ENCODE data around the gene GRAP2. TPM values are rescaled to one million over a fixed set of nuclear protein-coding genes. Genes with fewer than 3 reads are reported as not detected.

GRAP2 gene
- total and polyA plus RNA-seq, 2 of the 13 experiments (the other 11 are each of a cell fraction or from before 2014, with no cell fraction given), result 0.15 TPM; not detected in 1

DNA sequence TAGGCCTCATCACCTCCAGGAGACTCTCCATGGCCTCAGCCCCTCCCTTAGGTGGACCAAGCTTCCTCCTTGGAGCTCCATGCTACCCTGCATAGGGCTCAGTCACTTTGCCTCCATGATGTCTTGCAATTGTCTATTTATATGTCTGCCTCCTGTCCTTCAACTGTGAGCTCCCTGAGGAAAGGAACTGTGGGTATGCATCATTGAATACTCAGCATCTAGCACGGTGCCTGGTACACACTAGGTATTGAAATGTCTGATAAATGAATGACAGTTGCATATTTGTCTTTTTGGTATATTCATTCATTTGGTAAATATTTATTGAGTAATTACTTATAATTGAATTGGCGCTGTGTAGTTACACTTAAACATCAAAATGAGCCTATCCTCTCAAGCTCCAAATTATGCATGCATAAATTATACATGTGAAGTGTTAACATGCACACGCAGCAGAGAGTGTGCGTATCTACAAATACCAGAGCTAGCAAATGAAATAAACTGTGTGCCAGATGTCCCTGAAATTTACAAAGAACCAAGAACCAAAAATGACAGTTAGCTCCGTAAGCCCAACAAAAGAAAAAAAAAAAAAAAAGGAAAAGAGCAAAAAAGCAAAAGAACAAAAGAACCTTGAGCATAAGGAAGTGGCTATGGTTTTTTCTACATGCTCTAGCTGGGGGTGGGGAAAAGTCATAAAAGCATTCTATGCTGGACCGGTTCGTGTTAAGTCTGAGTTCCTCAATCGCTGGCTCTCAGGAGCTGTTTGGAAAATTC is 25.2 kb downstream of the GRAP2 start:
- ChIA-PET POLR2A (no interaction called here), CTCF (ENCODE audit: low intra/inter-chr PET ratio, low total read pairs) (no interaction called here)
- no peak overlapping the region for H3K27ac ChIP-seq (ENCODE audit: extremely low read length, insufficient read depth, low read length)
- H3K9ac ChIP-seq (ENCODE audit: insufficient read depth, low read depth, low read length), result no peak overlapping the region
- no peaks in the 10 kb centered on the region for H3K36me3 ChIP-seq (replicated peaks in 1 of 2; ENCODE audit: control insufficient read depth in 1 of 2, insufficient read depth in 2 of 2, low read length in 2 of 2)
- no peaks in the 10 kb centered on the region for H4K20me1 ChIP-seq (ENCODE audit: insufficient read depth, low read length)
- DNase-seq (ENCODE audit: low spot score), result no peak
- H3K79me2 ChIP-seq (ENCODE audit: insufficient read depth, low read length), result no peaks in the 10 kb centered on the region
- no peak overlapping the region for H2AFZ ChIP-seq (ENCODE audit: low read length)
- H3K4me3 ChIP-seq (replicated peaks in 1 of 3; ENCODE audit: insufficient read depth in 1 of 3, low read depth in 2 of 3, low read length in 3 of 3), result no peak overlapping the region
- BruUV-seq (replicated peaks), result no TSS peak
- FAIRE-seq, result no peak
- WGBS (ENCODE audit: low lambda C conversion rate), result 56% methylated on average over 8 of the region's 8 CpGs
- H3K27me3 ChIP-seq (ENCODE audit: control insufficient read depth in 1 of 2, insufficient read depth in 2 of 2, low read length in 2 of 2), result no peaks in the 10 kb centered on the region; a peak in 2 of 5 replicates
- intact Hi-C loops (cut with micrococcal nuclease; ENCODE audit: unreplicated experiment) (no loop called here), in situ Hi-C loops (cut with HindIII; ENCODE audit: extremely low pct_ligation_motif_present, low pct_unique_long_range_greater_than_20kb) (no loop called here)
- no peak overlapping the region for H3K4me2 ChIP-seq (ENCODE audit: low read depth, low read length)
- no peak for ATAC-seq
- H3K4me1 ChIP-seq (ENCODE audit: insufficient read depth, low read length), result peaks cover 11% of the 10 kb centered on the region
- H3K9me3 ChIP-seq (ENCODE audit: low read length), result no peaks in the 10 kb centered on the region
- TF ChIP-seq TMF1 (CRISPR knock-in tag; IDR thresholded peaks at IDR 0.05; ENCODE audit: low read depth), result no peak
- no peak for TF ChIP-seq ZNF776 (CRISPR knock-in tag; IDR thresholded peaks at IDR 0.05)
- no peak for TF ChIP-seq ZMYM4 (CRISPR knock-in tag; IDR thresholded peaks at IDR 0.05)
- TF ChIP-seq, protein P1, sequence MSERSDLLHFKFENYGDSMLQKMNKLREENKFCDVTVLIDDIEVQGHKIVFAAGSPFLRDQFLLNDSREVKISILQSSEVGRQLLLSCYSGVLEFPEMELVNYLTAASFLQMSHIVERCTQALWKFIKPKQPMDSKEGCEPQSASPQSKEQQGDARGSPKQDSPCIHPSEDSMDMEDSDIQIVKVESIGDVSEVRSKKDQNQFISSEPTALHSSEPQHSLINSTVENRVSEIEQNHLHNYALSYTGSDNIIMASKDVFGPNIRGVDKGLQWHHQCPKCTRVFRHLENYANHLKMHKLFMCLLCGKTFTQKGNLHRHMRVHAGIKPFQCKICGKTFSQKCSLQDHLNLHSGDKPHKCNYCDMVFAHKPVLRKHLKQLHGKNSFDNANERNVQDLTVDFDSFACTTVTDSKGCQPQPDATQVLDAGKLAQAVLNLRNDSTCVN (CRISPR knock-in tag; IDR thresholded peaks at IDR 0.05; ENCODE audit: borderline replicate concordance), result no peak
- TF ChIP-seq ARNT (IDR thresholded peaks at IDR 0.05), result no peak
- no peak for TF ChIP-seq WIZ (CRISPR knock-in tag; IDR thresholded peaks at IDR 0.05)
- TF ChIP-seq MAFF (IDR thresholded peaks at IDR 0.05; ENCODE audit: low read depth, low read length), result no peak
- TF ChIP-seq GATAD1 (CRISPR knock-in tag; IDR thresholded peaks at IDR 0.05), result no peak
- TF ChIP-seq, protein P2, sequence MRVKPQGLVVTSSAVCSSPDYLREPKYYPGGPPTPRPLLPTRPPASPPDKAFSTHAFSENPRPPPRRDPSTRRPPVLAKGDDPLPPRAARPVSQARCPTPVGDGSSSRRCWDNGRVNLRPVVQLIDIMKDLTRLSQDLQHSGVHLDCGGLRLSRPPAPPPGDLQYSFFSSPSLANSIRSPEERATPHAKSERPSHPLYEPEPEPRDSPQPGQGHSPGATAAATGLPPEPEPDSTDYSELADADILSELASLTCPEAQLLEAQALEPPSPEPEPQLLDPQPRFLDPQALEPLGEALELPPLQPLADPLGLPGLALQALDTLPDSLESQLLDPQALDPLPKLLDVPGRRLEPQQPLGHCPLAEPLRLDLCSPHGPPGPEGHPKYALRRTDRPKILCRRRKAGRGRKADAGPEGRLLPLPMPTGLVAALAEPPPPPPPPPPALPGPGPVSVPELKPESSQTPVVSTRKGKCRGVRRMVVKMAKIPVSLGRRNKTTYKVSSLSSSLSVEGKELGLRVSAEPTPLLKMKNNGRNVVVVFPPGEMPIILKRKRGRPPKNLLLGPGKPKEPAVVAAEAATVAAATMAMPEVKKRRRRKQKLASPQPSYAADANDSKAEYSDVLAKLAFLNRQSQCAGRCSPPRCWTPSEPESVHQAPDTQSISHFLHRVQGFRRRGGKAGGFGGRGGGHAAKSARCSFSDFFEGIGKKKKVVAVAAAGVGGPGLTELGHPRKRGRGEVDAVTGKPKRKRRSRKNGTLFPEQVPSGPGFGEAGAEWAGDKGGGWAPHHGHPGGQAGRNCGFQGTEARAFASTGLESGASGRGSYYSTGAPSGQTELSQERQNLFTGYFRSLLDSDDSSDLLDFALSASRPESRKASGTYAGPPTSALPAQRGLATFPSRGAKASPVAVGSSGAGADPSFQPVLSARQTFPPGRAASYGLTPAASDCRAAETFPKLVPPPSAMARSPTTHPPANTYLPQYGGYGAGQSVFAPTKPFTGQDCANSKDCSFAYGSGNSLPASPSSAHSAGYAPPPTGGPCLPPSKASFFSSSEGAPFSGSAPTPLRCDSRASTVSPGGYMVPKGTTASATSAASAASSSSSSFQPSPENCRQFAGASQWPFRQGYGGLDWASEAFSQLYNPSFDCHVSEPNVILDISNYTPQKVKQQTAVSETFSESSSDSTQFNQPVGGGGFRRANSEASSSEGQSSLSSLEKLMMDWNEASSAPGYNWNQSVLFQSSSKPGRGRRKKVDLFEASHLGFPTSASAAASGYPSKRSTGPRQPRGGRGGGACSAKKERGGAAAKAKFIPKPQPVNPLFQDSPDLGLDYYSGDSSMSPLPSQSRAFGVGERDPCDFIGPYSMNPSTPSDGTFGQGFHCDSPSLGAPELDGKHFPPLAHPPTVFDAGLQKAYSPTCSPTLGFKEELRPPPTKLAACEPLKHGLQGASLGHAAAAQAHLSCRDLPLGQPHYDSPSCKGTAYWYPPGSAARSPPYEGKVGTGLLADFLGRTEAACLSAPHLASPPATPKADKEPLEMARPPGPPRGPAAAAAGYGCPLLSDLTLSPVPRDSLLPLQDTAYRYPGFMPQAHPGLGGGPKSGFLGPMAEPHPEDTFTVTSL (CRISPR knock-in tag; IDR thresholded peaks at IDR 0.05; ENCODE audit: borderline replicate concordance), result no peak
- no peak for TF ChIP-seq ZNF20 (CRISPR knock-in tag; IDR thresholded peaks at IDR 0.05)
- TF ChIP-seq, protein P3, sequence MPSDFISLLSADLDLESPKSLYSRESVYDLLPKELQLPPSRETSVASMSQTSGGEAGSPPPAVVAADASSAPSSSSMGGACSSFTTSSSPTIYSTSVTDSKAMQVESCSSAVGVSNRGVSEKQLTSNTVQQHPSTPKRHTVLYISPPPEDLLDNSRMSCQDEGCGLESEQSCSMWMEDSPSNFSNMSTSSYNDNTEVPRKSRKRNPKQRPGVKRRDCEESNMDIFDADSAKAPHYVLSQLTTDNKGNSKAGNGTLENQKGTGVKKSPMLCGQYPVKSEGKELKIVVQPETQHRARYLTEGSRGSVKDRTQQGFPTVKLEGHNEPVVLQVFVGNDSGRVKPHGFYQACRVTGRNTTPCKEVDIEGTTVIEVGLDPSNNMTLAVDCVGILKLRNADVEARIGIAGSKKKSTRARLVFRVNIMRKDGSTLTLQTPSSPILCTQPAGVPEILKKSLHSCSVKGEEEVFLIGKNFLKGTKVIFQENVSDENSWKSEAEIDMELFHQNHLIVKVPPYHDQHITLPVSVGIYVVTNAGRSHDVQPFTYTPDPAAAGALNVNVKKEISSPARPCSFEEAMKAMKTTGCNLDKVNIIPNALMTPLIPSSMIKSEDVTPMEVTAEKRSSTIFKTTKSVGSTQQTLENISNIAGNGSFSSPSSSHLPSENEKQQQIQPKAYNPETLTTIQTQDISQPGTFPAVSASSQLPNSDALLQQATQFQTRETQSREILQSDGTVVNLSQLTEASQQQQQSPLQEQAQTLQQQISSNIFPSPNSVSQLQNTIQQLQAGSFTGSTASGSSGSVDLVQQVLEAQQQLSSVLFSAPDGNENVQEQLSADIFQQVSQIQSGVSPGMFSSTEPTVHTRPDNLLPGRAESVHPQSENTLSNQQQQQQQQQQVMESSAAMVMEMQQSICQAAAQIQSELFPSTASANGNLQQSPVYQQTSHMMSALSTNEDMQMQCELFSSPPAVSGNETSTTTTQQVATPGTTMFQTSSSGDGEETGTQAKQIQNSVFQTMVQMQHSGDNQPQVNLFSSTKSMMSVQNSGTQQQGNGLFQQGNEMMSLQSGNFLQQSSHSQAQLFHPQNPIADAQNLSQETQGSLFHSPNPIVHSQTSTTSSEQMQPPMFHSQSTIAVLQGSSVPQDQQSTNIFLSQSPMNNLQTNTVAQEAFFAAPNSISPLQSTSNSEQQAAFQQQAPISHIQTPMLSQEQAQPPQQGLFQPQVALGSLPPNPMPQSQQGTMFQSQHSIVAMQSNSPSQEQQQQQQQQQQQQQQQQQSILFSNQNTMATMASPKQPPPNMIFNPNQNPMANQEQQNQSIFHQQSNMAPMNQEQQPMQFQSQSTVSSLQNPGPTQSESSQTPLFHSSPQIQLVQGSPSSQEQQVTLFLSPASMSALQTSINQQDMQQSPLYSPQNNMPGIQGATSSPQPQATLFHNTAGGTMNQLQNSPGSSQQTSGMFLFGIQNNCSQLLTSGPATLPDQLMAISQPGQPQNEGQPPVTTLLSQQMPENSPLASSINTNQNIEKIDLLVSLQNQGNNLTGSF (CRISPR knock-in tag; IDR thresholded peaks at IDR 0.05), result no peak

Data from HepG2 (cell line).